SK-N-MC (cell line): Measurements from ENCODE around the gene AUTS2.

Source experiments
- EZH2 ChIP-seq: fragments of 200-600 bp; sonication (generic); IDR thresholded peaks from one replicate; pipeline ENCODE4 v1.6.1; 2017; ENCODE audit warnings: antibody characterized with exemption
- POLR2AphosphoS5 ChIP-seq: IDR thresholded peaks from 2 replicates; pipeline ENCODE4 v1.6.1; 2012; ENCODE audit warnings: mild to moderate bottlenecking, low read depth, low read length, borderline replicate concordance

GRCh38 chr7:69698109-69698825 lies 100.0 kb downstream of the AUTS2 start:
- TF ChIP-seq EZH2 (no peak), POLR2AphosphoS5 (no peak)
